Erythroblast (primary cell): ENCODE data around the gene KLHL10.

Source experiments
- GATA1 ChIP-seq: IDR thresholded peaks from 2 replicates; pipeline ENCODE4 v1.6.1; 2011; ENCODE audit warnings: low read depth, mild to moderate bottlenecking, control low read depth, low read length, moderate library complexity
- POLR2A ChIP-seq: IDR thresholded peaks from 2 replicates; pipeline ENCODE4 v1.6.1; 2011; ENCODE audit warnings: mild to moderate bottlenecking, low read length

DNA sequence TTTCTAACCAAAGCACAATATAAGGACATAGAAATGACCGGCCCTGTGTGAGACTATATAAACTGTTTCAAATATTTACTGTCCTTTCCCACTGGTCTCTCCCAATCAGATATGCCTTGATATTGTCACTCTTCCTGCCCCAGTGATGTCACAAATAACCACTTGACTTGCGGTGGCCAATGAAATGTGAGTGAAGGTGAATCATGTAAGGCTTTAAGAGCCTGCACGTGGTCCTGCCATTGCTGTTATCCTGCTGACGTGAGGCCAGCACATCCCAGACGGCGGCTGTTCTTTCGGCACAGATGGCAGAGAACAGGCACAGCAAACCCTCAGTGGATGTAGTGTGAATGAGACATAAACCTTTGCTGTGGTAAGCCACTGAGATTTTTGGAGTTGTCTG, 33.0 kb downstream of the KLHL10 start:
- no peak for TF ChIP-seq POLR2A
- no peak for TF ChIP-seq GATA1
